Calu3 (cell line): Measurements from ENCODE around the gene TROAP. TPM values are rescaled to one million over a fixed set of nuclear protein-coding genes. Genes with fewer than 3 reads are reported as not detected.
"Not testable (repeated sequence)": the region's sequence is repeated elsewhere in the genome, so short reads cannot be mapped to it uniquely, and the experiment has no call there.

ENCODE experiments used
- BruUV-seq: library from RNA; stranded (reverse); fragments of 400-500 nt; replicated peaks from 2 replicates; lab custom pipeline; 2021; lab: Mats Ljungman, UMichigan
- CTCF ChIA-PET: fragments of 300-600 bp; sonication (Branson Sonifier 250); formaldehyde crosslinking; loops from one replicate; lab custom pipeline; 2022; ENCODE audit warnings: antibody characterized with exemption; lab: Charles Lee
- DNase-seq: peaks from one replicate; pipeline ENCODE4 v3.0.0; 2022
- H3K27ac Mint-ChIP-seq: one replicate; pipeline ENCODE4 v1.8.0; 2022; ENCODE audit warnings: mixed read lengths; ENCODE audit not compliant: unreplicated experiment
- H3K27me3 Mint-ChIP-seq: one replicate; pipeline ENCODE4 v1.8.0; 2022; ENCODE audit warnings: mixed read lengths; ENCODE audit not compliant: unreplicated experiment
- H3K36me3 Mint-ChIP-seq: one replicate; pipeline ENCODE4 v1.8.0; 2022; ENCODE audit warnings: mild to moderate bottlenecking, moderate library complexity, mixed read lengths; ENCODE audit not compliant: insufficient read depth, unreplicated experiment
- H3K4me1 Mint-ChIP-seq: one replicate; pipeline ENCODE4 v1.8.0; 2022; ENCODE audit warnings: mild to moderate bottlenecking, low read depth, mixed read lengths; ENCODE audit not compliant: unreplicated experiment
- H3K4me3 Mint-ChIP-seq: one replicate; pipeline ENCODE4 v1.8.0; 2022; ENCODE audit warnings: mild to moderate bottlenecking, low read depth, moderate library complexity, mixed read lengths; ENCODE audit not compliant: unreplicated experiment
- H3K9me3 Mint-ChIP-seq: one replicate; pipeline ENCODE4 v1.8.0; 2022; ENCODE audit warnings: low read depth, mixed read lengths; ENCODE audit not compliant: unreplicated experiment
- intact Hi-C: fragments of 100-400 bp; cut with micrococcal nuclease; formaldehyde crosslinking; loops from one replicate; pipeline ENCODE4 v1.10.0; 2022; ENCODE audit not compliant: unreplicated experiment
- total RNA-seq: library from RNA; stranded (reverse); gene quantifications from 2 replicates; pipeline ENCODE4 v1.2.3, GENCODE V29; 2022
- TF ChIP-seq, protein P1 (sequence below): fragments of 200-600 bp; IDR thresholded peaks from one replicate; pipeline ENCODE4 v1.8.0; 2022; ENCODE audit warnings: antibody characterized with exemption; ENCODE audit not compliant: unreplicated experiment

TROAP gene
- total RNA-seq, 1 experiment from 2014 or later, result 49.8 TPM

DNA sequence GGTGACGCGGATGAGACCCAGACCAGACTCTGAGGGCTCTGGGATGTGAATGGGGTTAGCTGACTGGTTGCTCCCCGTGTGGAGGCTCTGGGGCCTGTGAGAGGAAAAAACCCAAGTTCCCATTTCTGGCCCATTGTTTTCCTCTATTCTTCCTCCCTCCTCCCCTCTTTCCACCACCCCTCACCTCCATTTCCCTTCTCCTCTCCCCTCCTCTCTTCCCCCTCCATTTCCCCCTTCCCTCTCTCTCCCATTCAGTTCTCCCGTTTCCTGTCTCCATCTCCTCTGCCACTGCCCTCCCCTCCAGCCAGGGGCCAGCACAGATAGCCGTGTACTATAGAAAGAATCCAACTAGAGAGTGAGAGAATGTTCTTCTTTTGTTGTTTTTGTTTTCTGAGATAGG, 40.8 kb upstream of the TROAP start:
- Mint-ChIP-seq H3K9me3 (no peaks in the 10 kb centered on the region), H3K4me3 (no peak overlapping the region), H3K27me3 (peaks cover 33% of the 10 kb centered on the region), H3K36me3 (peaks cover 5% of the 10 kb centered on the region), H3K4me1 (no peaks in the 10 kb centered on the region), H3K27ac (no peak overlapping the region)
- BruUV-seq, result no TSS peak
- intact Hi-C loops, result no loop called here
- DNase-seq, result no peak
- CTCF ChIA-PET, result no interaction called here
- TF ChIP-seq, protein P1, sequence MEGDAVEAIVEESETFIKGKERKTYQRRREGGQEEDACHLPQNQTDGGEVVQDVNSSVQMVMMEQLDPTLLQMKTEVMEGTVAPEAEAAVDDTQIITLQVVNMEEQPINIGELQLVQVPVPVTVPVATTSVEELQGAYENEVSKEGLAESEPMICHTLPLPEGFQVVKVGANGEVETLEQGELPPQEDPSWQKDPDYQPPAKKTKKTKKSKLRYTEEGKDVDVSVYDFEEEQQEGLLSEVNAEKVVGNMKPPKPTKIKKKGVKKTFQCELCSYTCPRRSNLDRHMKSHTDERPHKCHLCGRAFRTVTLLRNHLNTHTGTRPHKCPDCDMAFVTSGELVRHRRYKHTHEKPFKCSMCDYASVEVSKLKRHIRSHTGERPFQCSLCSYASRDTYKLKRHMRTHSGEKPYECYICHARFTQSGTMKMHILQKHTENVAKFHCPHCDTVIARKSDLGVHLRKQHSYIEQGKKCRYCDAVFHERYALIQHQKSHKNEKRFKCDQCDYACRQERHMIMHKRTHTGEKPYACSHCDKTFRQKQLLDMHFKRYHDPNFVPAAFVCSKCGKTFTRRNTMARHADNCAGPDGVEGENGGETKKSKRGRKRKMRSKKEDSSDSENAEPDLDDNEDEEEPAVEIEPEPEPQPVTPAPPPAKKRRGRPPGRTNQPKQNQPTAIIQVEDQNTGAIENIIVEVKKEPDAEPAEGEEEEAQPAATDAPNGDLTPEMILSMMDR, result no peak

DNA sequence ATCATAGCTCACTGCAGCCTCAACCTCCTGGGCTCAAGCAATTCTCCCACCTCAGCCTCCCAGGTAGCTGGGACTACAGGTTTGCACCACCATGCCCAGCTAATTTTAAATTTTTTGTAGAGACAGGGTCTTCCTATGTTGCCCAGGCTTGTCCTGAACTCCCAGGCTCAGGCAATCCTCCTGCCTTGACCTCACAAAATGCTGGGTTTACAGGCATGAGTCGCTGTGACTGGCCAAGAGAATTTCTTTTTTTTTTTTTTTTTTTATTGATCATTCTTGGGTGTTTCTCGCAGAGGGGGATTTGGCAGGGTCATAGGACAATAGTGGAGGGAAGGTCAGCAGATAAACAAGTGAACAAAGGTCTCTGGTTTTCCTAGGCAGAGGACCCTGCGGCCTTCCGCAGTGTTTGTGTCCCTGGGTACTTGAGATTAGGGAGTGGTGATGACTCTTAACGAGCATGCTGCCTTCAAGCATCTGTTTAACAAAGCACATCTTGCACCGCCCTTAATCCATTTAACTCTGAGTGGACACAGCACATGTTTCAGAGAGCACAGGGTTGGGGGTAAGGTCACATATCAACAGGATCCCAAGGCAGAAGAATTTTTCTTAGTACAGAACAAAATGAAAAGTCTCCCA, 40.2 kb upstream of the TROAP start:
- DNase-seq, H3K36me3 Mint-ChIP-seq, H3K4me1 Mint-ChIP-seq, H3K27ac Mint-ChIP-seq, BruUV-seq, CTCF ChIA-PET, H3K9me3 Mint-ChIP-seq, intact Hi-C loops, H3K4me3 Mint-ChIP-seq: not testable (repeated sequence)
- H3K27me3 Mint-ChIP-seq, result peaks cover 38% of the 10 kb centered on the region

DNA sequence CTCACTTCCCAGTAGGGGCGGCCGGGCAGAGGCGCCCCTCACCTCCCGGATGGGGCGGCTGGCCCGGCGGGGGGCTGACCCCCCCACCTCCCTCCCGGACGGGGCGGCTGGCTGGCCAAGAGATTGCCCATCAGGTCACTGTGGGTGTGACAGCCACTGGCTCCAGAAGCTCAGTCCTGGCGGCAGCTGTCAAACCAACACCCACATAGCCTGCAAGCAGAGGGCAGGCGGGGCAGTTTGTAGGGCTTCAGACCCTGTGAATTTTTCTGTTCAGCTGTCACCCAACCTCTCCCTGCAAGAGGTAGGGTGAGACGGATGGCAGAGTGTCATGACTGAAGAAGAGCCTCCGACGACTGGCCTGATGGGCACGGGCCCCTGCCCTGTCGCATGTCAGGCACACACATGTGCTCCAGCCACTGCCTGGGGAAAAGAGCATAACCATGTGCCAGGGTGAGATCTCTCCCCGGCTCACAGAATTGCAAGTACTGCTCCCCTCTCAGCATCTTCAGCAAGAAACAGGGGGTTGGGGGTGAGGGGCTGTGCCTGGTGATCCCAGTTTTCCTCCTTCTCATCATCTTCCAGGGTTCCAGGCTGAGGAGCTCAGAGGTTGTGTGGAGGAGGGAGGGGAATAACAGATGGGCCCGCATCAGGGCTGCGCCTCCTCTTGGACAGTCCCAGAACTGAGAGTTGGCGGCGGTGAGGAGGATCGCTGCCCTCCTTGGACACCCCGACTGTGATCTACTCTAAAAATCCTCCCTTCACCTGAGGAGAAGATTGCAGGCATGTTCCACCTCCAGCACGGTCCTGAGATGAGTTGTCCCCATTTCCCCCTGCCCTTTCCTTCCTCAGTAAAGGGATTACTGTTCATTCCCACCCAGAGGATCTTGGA, 39.3 kb upstream of the TROAP start:
- BruUV-seq, result no TSS peak
- H3K9me3 Mint-ChIP-seq, result no peaks in the 10 kb centered on the region
- TF ChIP-seq, protein P1, result no peak
- CTCF ChIA-PET, result no interaction called here
- H3K4me3 Mint-ChIP-seq, result no peak overlapping the region
- H3K27ac Mint-ChIP-seq, result no peak overlapping the region
- peaks cover 5% of the 10 kb centered on the region for H3K36me3 Mint-ChIP-seq
- H3K27me3 Mint-ChIP-seq, result peaks cover 46% of the 10 kb centered on the region
- no peaks in the 10 kb centered on the region for H3K4me1 Mint-ChIP-seq
- intact Hi-C loops, result no loop called here
- DNase-seq, result no peak

DNA sequence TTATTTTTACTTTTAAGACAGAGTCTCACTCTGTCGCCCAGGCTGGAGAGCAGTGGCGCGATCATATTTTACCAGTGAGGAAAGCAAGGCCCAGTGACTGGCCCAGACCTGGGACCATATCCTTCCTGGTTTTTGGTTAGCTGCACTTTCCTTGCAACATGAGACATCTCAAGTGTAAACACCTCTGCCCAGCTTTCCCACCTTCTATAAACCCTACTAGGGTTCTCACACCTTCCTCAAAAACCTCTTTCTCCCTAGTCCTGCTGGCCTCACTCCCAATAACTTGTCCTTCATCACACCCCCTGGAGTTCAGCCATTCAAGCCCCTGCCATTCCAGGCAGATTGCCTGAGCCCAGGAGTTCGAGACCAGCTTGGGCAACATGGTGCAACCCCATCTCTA, 38.4 kb upstream of the TROAP start:
- intact Hi-C loops, result no loop called here
- no peak for DNase-seq
- H3K9me3 Mint-ChIP-seq, result no peaks in the 10 kb centered on the region
- no peak overlapping the region for H3K27ac Mint-ChIP-seq
- H3K27me3 Mint-ChIP-seq, result peaks cover 46% of the 10 kb centered on the region
- H3K4me3 Mint-ChIP-seq, result no peak overlapping the region
- no TSS peak for BruUV-seq
- H3K36me3 Mint-ChIP-seq, result peaks cover under 1% of the 10 kb centered on the region
- no peaks in the 10 kb centered on the region for H3K4me1 Mint-ChIP-seq
- CTCF ChIA-PET, result no interaction called here
- TF ChIP-seq, protein P1, result no peak
